Panc1 (cell line): ENCODE data around the gene MLANA.

ENCODE experiments used
- POLR2AphosphoS5 ChIP-seq: IDR thresholded peaks from 2 replicates; pipeline ENCODE4 v1.6.1; 2012; ENCODE audit warnings: mild to moderate bottlenecking, low read depth, low read length, moderate library complexity
- SIN3A ChIP-seq: IDR thresholded peaks from 2 replicates; pipeline ENCODE4 v1.6.1; 2012; ENCODE audit warnings: low read depth, mild to moderate bottlenecking, low read length, moderate library complexity, borderline replicate concordance; ENCODE audit not compliant: insufficient read depth
- TCF7L2 ChIP-seq: IDR thresholded peaks from 2 replicates; pipeline ENCODE4 v1.6.1; 2011; ENCODE audit warnings: mild to moderate bottlenecking, low read depth, low read length, inconsistent platforms
- TF ChIP-seq, protein P1 (sequence below): fragments of 450-650 bp; IDR thresholded peaks from 2 replicates; pipeline ENCODE4 v1.5.1; 2017; ENCODE audit warnings: mild to moderate bottlenecking
- TF ChIP-seq, protein P2 (sequence below), 2 experiments: IDR thresholded peaks; 2 replicates each; pipeline ENCODE4 v1.6.1; 2011 to 2012; ENCODE audit warnings: low read depth in 2 of 2, control low read depth in 1 of 2, low read length in 1 of 2, mild to moderate bottlenecking in 1 of 2, moderate library complexity in 1 of 2; ENCODE audit not compliant: insufficient read depth in 1 of 2

DNA sequence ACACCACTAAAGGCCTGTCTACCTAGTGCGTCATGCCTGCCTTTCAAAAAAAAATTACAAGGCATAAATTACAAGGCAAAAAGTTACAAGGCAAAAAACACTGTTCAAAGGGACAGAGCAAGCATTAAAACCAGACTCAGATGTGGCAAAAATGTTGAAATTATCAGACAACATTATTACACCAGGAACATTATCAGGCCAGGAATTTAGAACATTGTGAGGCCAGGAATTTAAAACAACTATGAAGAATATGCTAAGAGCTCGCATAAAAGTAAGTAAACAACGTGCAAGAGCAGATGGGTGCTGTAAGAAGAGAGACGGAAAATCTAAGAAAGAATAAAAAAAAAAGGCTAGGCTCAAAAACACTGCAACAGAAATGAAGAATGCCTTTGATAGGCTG lies 18.2 kb upstream of the MLANA start:
- TF ChIP-seq, protein P1, sequence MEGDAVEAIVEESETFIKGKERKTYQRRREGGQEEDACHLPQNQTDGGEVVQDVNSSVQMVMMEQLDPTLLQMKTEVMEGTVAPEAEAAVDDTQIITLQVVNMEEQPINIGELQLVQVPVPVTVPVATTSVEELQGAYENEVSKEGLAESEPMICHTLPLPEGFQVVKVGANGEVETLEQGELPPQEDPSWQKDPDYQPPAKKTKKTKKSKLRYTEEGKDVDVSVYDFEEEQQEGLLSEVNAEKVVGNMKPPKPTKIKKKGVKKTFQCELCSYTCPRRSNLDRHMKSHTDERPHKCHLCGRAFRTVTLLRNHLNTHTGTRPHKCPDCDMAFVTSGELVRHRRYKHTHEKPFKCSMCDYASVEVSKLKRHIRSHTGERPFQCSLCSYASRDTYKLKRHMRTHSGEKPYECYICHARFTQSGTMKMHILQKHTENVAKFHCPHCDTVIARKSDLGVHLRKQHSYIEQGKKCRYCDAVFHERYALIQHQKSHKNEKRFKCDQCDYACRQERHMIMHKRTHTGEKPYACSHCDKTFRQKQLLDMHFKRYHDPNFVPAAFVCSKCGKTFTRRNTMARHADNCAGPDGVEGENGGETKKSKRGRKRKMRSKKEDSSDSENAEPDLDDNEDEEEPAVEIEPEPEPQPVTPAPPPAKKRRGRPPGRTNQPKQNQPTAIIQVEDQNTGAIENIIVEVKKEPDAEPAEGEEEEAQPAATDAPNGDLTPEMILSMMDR = no peak
- TF ChIP-seq POLR2AphosphoS5 (no peak), SIN3A (no peak), TCF7L2 (no peak)
- TF ChIP-seq, protein P2, sequence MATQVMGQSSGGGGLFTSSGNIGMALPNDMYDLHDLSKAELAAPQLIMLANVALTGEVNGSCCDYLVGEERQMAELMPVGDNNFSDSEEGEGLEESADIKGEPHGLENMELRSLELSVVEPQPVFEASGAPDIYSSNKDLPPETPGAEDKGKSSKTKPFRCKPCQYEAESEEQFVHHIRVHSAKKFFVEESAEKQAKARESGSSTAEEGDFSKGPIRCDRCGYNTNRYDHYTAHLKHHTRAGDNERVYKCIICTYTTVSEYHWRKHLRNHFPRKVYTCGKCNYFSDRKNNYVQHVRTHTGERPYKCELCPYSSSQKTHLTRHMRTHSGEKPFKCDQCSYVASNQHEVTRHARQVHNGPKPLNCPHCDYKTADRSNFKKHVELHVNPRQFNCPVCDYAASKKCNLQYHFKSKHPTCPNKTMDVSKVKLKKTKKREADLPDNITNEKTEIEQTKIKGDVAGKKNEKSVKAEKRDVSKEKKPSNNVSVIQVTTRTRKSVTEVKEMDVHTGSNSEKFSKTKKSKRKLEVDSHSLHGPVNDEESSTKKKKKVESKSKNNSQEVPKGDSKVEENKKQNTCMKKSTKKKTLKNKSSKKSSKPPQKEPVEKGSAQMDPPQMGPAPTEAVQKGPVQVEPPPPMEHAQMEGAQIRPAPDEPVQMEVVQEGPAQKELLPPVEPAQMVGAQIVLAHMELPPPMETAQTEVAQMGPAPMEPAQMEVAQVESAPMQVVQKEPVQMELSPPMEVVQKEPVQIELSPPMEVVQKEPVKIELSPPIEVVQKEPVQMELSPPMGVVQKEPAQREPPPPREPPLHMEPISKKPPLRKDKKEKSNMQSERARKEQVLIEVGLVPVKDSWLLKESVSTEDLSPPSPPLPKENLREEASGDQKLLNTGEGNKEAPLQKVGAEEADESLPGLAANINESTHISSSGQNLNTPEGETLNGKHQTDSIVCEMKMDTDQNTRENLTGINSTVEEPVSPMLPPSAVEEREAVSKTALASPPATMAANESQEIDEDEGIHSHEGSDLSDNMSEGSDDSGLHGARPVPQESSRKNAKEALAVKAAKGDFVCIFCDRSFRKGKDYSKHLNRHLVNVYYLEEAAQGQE (IDR thresholded peaks at IDR 0.05; ENCODE audit: insufficient read depth in 1 of 2, low read depth in 2 of 2, low read length in 1 of 2) = no peak
